ENCODE measurements around the gene SPZ1. TPM values are rescaled to one million over a fixed set of nuclear protein-coding genes. Genes with fewer than 3 reads are reported as not detected.

The SPZ1 gene
- total RNA-seq, 1 donor from 2014 or later, result not detected

DNA sequence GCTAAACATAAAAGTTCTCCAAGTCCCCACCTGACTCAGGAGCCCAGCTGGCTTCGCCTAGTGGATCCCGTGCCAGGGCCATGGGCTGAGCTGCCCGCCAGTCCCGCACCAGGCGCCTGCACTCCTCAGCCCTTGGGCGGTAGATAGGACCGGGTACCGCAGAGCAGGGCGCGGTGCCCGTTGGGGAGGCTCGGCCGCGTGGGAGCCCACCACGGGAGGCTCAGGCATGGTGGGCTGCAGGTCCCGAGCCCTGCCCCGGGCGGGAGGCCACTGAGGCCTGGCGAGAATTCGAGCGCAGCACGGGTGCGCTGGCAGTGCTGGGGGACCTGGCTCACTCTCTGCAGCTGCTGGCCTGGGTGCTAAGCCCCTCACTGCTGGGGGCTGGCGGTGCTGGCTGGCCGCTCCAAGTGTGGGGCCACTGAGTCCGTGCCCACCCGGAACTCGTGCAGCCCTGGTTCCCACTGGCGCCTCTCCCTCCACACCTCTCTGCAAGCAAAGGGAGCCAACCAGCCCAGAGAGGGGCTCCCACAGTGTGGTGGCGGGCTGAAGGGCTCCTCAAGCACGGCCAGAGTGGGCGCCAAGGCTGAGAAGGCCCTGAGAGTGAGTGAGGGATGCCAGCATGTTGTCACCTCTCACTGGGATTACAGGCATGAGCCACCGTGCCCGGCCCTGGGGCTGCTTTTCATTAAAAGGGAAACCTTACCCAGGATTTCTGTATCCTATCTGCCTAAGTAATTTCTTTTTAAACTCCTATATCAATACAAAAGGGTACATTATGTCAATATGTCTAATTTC is 9.7 kb upstream of the SPZ1 start:
- no peaks in the 10 kb centered on the region for H3K4me1 Mint-ChIP-seq
- no peak for DNase-seq (ENCODE audit: low read depth, low spot score)
- no peak overlapping the region for H3K27ac Mint-ChIP-seq (ENCODE audit: unreplicated experiment)
- H3K36me3 Mint-ChIP-seq (ENCODE audit: low read depth), result peaks cover 6% of the 10 kb centered on the region
- H3K4me3 Mint-ChIP-seq, result no peak overlapping the region
- TF ChIP-seq, protein P1, sequence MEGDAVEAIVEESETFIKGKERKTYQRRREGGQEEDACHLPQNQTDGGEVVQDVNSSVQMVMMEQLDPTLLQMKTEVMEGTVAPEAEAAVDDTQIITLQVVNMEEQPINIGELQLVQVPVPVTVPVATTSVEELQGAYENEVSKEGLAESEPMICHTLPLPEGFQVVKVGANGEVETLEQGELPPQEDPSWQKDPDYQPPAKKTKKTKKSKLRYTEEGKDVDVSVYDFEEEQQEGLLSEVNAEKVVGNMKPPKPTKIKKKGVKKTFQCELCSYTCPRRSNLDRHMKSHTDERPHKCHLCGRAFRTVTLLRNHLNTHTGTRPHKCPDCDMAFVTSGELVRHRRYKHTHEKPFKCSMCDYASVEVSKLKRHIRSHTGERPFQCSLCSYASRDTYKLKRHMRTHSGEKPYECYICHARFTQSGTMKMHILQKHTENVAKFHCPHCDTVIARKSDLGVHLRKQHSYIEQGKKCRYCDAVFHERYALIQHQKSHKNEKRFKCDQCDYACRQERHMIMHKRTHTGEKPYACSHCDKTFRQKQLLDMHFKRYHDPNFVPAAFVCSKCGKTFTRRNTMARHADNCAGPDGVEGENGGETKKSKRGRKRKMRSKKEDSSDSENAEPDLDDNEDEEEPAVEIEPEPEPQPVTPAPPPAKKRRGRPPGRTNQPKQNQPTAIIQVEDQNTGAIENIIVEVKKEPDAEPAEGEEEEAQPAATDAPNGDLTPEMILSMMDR (conservative IDR thresholded peaks at IDR 0.05), result no peak
- H3K9me3 Mint-ChIP-seq, result peaks cover 10% of the 10 kb centered on the region
- no peaks in the 10 kb centered on the region for H3K27me3 Mint-ChIP-seq (ENCODE audit: low read depth)

DNA sequence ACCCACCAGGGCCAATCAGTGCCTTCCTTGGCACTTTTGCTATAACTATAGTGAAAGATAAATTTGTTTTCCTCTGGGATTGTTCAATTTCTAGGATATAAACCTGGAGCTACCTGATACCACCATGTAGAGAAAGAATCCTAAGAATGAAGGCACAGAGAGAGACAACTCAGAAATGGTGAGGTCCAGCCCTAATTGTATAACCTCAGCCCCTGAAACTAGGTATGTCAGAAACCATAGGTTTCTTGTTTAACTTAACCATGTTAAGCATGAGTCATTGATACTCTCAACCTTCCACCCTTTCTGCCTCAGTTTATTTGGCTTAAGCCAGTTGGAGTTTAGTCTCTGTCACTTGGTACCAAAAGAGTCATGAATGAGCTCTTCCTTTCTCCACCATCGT is 4.6 kb upstream of the SPZ1 start:
- no peak overlapping the region for H3K4me3 Mint-ChIP-seq
- peaks cover 5% of the 10 kb centered on the region for H3K36me3 Mint-ChIP-seq (ENCODE audit: low read depth)
- TF ChIP-seq, protein P1 (conservative IDR thresholded peaks at IDR 0.05), result no peak
- H3K27me3 Mint-ChIP-seq (ENCODE audit: low read depth), result no peaks in the 10 kb centered on the region
- H3K4me1 Mint-ChIP-seq, result no peaks in the 10 kb centered on the region
- no peak for DNase-seq (ENCODE audit: low read depth, low spot score)
- H3K9me3 Mint-ChIP-seq, result peaks cover 5% of the 10 kb centered on the region
- H3K27ac Mint-ChIP-seq (ENCODE audit: unreplicated experiment), result no peak overlapping the region

- Mint-ChIP-seq H3K27ac (ENCODE audit: unreplicated experiment) (no peak overlapping the region), H3K9me3 (peaks cover 3% of the 10 kb centered on the region), H3K27me3 (ENCODE audit: low read depth) (no peaks in the 10 kb centered on the region), H3K4me1 (no peaks in the 10 kb centered on the region), H3K4me3 (no peak overlapping the region), H3K36me3 (ENCODE audit: low read depth) (peaks cover 2% of the 10 kb centered on the region)
- TF ChIP-seq, protein P1 (conservative IDR thresholded peaks at IDR 0.05), result no peak
- DNase-seq (ENCODE audit: low read depth, low spot score), result no peak
Observed at GRCh38 chr5:80318212-80318611, 1.6 kb upstream of the SPZ1 start.

- DNase-seq (ENCODE audit: low read depth, low spot score), result no peak
- Mint-ChIP-seq H3K27me3 (ENCODE audit: low read depth) (no peaks in the 10 kb centered on the region), H3K36me3 (ENCODE audit: low read depth) (no peaks in the 10 kb centered on the region), H3K27ac (ENCODE audit: unreplicated experiment) (no peak overlapping the region), H3K4me1 (no peaks in the 10 kb centered on the region), H3K9me3 (peaks cover 3% of the 10 kb centered on the region), H3K4me3 (no peak overlapping the region)
- TF ChIP-seq, protein P1 (conservative IDR thresholded peaks at IDR 0.05), result no peak
Observed at GRCh38 chr5:80324912-80325311, 5.1 kb downstream of the SPZ1 start.

- Mint-ChIP-seq H3K9me3 (peaks cover 3% of the 10 kb centered on the region), H3K4me3 (no peak overlapping the region), H3K36me3 (ENCODE audit: low read depth) (no peaks in the 10 kb centered on the region), H3K27me3 (ENCODE audit: low read depth) (no peaks in the 10 kb centered on the region), H3K27ac (ENCODE audit: unreplicated experiment) (no peak overlapping the region), H3K4me1 (no peaks in the 10 kb centered on the region)
- TF ChIP-seq, protein P1 (conservative IDR thresholded peaks at IDR 0.05), result no peak
- DNase-seq (ENCODE audit: low read depth, low spot score), result no peak
Observed at GRCh38 chr5:80326468-80326867, 6.7 kb downstream of the SPZ1 start.

Measured in neural crest cell (in vitro differentiated cells).